Measurements from ENCODE around the gene GRIK4. TPM values are rescaled to one million over a fixed set of nuclear protein-coding genes. Genes with fewer than 3 reads are reported as not detected.

The GRIK4 gene
- total and polyA plus RNA-seq, 9 of the 15 experiments (the other 6 are each of a cell fraction or from before 2014, with no cell fraction given) = not detected

DNA sequence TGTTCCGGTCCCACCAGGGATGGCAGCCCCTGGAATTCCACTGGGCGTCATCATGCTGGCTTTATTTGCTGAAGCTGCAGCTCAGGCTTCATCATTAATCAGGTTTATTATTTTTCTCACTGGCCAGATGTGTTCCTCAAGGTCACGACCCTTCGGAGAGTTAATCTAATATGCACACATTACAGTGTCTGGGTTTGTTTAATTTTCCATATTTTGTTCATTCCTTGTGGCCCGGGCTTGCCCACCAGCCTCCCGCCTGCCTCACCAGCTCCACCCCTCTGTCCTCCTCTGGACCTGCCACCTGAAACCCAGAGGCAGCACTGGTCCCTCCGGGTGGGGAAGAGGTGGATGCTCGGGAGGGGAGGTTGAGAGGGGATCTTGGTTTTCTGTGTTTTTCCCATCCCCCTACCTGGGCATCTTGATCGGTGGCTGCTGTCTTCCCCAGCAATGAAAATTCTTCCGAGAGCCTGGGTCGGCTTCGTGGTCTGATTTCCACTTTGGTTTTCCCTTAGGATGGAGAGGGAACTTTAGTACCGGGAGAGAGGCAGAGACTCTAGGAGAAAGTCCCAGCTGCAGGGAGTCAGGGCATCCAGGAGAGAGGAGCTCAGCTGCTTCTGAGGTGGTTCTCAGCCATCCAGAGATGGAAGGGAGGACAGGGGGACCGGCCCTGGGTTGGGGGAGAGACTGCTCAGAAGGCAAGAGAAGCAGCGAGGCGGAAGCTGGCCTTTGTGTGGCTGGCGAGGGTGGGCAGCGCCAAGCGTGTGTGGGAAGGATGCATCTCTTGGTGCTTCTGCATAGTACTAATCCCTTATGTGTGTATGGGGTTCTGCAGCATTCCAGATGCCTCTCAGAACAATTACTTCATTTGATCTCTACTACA is 2.1 kb downstream of the GRIK4 start:
- 1% methylated on average over 19 of the region's 19 CpGs for WGBS (ENCODE audit: insufficient coverage, low coverage, missing lambda C conversion rate)
- Histone ChIP-seq H3K36me3 (ENCODE audit: control insufficient read depth, insufficient read depth, low read length) (no peaks in the 10 kb centered on the region), H3K9me1 (ENCODE audit: control insufficient read depth, insufficient read depth, low read length) (no peaks in the 10 kb centered on the region), H3K4me2 (ENCODE audit: insufficient read depth, low read length) (no peak overlapping the region), H2AFZ (ENCODE audit: low read depth, low read length) (no peak overlapping the region), H3K9me3 (replicated peaks; ENCODE audit: control insufficient read depth, insufficient read depth, low read depth, low read length) (no peaks in the 10 kb centered on the region), H3K4me3 (no peak overlapping the region), H3K4me1 (replicated peaks in 1 of 2; ENCODE audit: control insufficient read depth in 2 of 2, insufficient read depth in 2 of 2, low read length in 2 of 2) (peaks cover 0 to 19% of the 10 kb centered on the region in 2 experiments; a peak in 2 of 5 replicates), H3K79me2 (ENCODE audit: control insufficient read depth, insufficient read depth, low read length) (no peaks in the 10 kb centered on the region), H3K27ac (ENCODE audit: extremely low read depth, low read depth, low read length) (no peak overlapping the region), H4K20me1 (replicated peaks; ENCODE audit: control insufficient read depth, insufficient read depth, low read length) (peaks cover 33% of the 10 kb centered on the region), H3K27me3 (ENCODE audit: control insufficient read depth in 2 of 2, insufficient read depth in 2 of 2, low read length in 2 of 2) (peaks cover 42 to 82% of the 10 kb centered on the region in 2 experiments; a peak in 4 of 5 replicates), H3K9ac (ENCODE audit: insufficient read depth in 1 of 2, low read depth in 2 of 2, low read length in 2 of 2) (no peak overlapping the region)
- DNase-seq (ENCODE audit: extremely low read depth in 1 of 4, low spot score in 3 of 4) (no peak), ATAC-seq (no peak), FAIRE-seq (no peak)
- in situ Hi-C loops (cut with MboI) (no loop called here), intact Hi-C loops (cut with micrococcal nuclease) (loop anchor here (5.0 kb wide), 2 partner anchors 439 to 1994 kb away; no protein-coding TSS in a partner anchor)
- POLR2A ChIA-PET = no interaction called here
- CTCF ChIA-PET (ENCODE audit: low intra/inter-chr PET ratio) = interaction anchor here (1.2 kb wide), 1 partner anchor 172 kb away, joined by 3 read pairs; no protein-coding TSS in a partner anchor
- no TSS peak for BruUV-seq (replicated peaks)
- TF ChIP-seq CUX1 (CRISPR knock-in tag; IDR thresholded peaks at IDR 0.05) (no peak), C11orf30 (IDR thresholded peaks at IDR 0.05; ENCODE audit: low read depth) (no peak), SREBF2 (CRISPR knock-in tag; IDR thresholded peaks at IDR 0.05) (no peak), BRD9 (IDR thresholded peaks at IDR 0.05; ENCODE audit: low read depth, partially characterized antibody) (no peak), ZBTB40 (IDR thresholded peaks at IDR 0.05) (no peak), ZBTB40 (CRISPR knock-in tag; IDR thresholded peaks at IDR 0.05) (no peak)

All from K562 (cell line).